ENCODE data around the gene IFT43. TPM values are rescaled to one million over a fixed set of nuclear protein-coding genes. Genes with fewer than 3 reads are reported as not detected.

IFT43 gene
- total and polyA plus RNA-seq, 8 donors, result 23.1 to 51.1 (median 42.0) TPM

GRCh38 chr14:76077340-76077739, 91.8 kb downstream of the IFT43 start:
- DNase-seq, result no peak
- no peak for TF ChIP-seq CTCF (IDR thresholded peaks at IDR 0.05)
- no peak overlapping the region for H3K4me3 ChIP-seq
- H3K36me3 ChIP-seq, result peaks cover 0 to 2% of the 10 kb centered on the region in 2 donors
- no peaks in the 10 kb centered on the region for H3K4me1 ChIP-seq
- H3K27me3 ChIP-seq, result no peaks in the 10 kb centered on the region
- no peak overlapping the region for H3K27ac ChIP-seq
- no peak for ATAC-seq
- intact Hi-C loops (cut with DNase I), result no loop called here
- no peaks in the 10 kb centered on the region for H3K9me3 ChIP-seq

GRCh38 chr14:76078501-76078900, 92.9 kb downstream of the IFT43 start:
- DNase-seq (no peak), ATAC-seq (no peak)
- Histone ChIP-seq H3K4me3 (no peak overlapping the region), H3K4me1 (no peaks in the 10 kb centered on the region), H3K27me3 (no peaks in the 10 kb centered on the region), H3K9me3 (no peaks in the 10 kb centered on the region), H3K27ac (no peak overlapping the region), H3K36me3 (peaks cover 0 to 14% of the 10 kb centered on the region in 2 donors)
- no peak for TF ChIP-seq CTCF (IDR thresholded peaks at IDR 0.05)
- intact Hi-C loops (cut with DNase I), result no loop called here

GRCh38 chr14:76080025-76080424, 94.5 kb downstream of the IFT43 start:
- intact Hi-C loops (cut with DNase I), result no loop called here
- Histone ChIP-seq H3K27ac (no peak overlapping the region), H3K4me1 (no peaks in the 10 kb centered on the region), H3K9me3 (no peaks in the 10 kb centered on the region), H3K4me3 (no peak overlapping the region), H3K36me3 (peaks cover 0 to 19% of the 10 kb centered on the region in 2 donors), H3K27me3 (no peaks in the 10 kb centered on the region)
- no peak for ATAC-seq
- no peak for TF ChIP-seq CTCF (IDR thresholded peaks at IDR 0.05)
- DNase-seq, result no peak

- intact Hi-C loops (cut with DNase I), result no loop called here
- Histone ChIP-seq H3K9me3 (no peaks in the 10 kb centered on the region), H3K27me3 (no peaks in the 10 kb centered on the region), H3K27ac (no peak overlapping the region), H3K36me3 (peaks cover 0 to 19% of the 10 kb centered on the region in 2 donors), H3K4me1 (no peaks in the 10 kb centered on the region), H3K4me3 (no peak overlapping the region)
- DNase-seq (no peak), ATAC-seq (no peak)
- TF ChIP-seq CTCF (IDR thresholded peaks at IDR 0.05), result no peak
Measured at GRCh38 chr14:76080471-76080870, 94.9 kb downstream of the IFT43 start.

GRCh38 chr14:76081642-76082041, 96.1 kb downstream of the IFT43 start:
- intact Hi-C loops (cut with DNase I), result no loop called here
- Histone ChIP-seq H3K27me3 (no peaks in the 10 kb centered on the region), H3K4me3 (no peak overlapping the region), H3K4me1 (no peaks in the 10 kb centered on the region), H3K27ac (no peak overlapping the region), H3K36me3 (peaks cover 0 to 19% of the 10 kb centered on the region in 2 donors), H3K9me3 (no peaks in the 10 kb centered on the region)
- TF ChIP-seq CTCF (IDR thresholded peaks at IDR 0.05), result no peak
- ATAC-seq (no peak), DNase-seq (no peak)

All from left lung (tissue), 10 donors.